NCI-H774 (cell line): ENCODE results near the gene COL24A1.

Experiments used
- DNase-seq: peaks from one replicate; lab custom pipeline; 2025; lab: John Stamatoyannopoulos, UW

COL24A1 gene

DNA sequence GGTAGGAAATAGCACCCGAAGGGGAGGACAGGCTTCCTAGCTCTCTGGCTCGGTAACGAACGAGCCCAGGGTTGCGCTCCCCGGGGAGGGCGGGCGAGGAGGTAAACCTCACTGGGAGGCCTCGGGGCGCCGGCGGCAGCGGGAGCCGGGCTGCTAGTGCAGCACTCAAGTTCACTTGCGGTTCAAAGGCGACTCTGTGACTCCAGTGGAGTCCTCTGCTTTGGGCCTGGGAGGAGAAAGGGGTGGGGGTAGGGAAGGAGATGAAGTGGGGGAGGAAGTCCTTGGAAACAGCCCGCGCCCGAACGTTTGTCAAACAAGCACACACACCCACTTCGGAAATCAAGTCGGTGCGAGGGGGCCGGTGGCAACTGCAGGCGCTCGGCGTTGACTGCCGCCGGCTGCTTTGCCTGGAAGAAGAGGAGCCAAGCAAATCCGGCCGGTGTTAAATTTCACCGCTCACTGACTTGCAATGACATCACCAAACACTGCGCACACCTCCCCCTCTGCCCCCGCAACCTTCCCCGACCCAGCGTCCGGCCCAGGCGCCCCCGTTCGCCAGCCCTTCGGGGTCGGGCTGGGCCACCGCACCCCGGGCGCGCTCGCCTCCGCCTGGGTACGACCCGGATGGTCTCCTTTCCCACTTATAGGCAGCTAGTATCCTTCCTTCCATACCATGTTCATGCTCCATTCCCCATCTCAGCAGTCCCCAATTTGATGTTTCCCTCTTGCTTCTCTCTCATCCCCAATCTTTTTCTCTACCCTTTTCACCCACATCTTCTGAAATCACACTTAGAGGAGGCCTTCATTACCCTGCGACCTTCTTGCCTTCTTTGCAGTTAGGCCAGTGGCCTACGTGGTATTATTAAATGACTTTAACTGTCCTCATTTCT lies at the start of gene COL24A1:
COL24A1 (minus strand) TSS at position 207 of the 890 bp plus-strand sequence. CDS start 376 bp downstream, outside the sequence.
- DNase-seq: peak; percentile 35

DNA sequence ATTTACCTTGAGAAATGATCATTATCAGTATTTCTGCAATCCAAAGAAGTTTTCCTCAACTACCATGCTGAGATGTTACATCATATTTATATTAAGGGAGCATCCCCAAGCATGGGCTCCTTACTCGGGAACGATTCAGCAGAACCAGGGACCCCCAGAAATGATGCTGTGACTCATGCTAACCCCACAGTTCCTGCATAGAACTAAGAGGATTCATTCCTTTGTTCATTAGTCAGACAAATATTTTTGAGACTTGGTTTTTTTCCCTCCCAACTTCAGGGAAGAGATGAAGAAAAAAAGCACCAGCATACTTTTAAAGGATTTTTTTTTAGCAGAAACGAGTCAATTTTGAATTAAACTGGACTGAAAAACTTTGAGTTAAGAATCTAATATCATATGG lies 49.2 kb upstream of the COL24A1 start:
- no peak for DNase-seq

DNA sequence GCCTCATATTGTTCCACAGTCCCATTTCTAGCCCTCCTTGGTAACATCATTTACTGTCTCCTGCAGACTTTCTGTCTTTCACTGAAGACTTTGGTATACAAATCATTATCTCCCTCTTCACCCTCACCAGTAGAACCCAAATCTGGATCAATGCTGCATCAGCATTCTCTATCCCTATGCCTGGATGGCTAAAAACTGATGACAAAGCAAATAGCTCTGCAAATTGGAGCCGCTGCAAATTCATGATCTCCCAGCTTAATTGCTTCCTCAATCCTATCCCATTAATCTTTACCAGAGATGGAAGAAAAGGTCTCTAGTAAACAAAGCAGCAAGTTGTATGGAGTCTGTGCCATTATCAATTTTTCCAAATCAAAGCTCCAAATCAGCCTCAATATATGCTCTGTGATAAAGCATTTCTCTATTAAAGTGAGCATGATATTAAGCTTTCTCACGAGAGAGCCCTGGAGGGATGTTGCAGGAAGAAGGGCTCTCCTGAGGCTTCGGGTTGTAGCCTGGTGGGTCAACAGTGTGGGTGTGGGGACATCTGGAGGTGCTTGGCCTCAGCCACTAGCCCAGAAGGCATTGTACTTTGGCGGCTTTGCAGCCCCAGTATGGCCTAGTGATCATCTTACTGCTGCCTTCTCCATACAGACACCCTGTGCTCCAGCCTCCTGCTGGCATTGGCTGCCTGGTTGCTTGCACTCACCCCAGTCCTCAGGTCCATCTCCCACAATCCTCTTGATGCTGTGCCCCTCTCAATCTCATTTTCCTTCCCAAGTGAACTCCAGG lies 46.2 kb upstream of the COL24A1 start:
- DNase-seq: no peak

DNA sequence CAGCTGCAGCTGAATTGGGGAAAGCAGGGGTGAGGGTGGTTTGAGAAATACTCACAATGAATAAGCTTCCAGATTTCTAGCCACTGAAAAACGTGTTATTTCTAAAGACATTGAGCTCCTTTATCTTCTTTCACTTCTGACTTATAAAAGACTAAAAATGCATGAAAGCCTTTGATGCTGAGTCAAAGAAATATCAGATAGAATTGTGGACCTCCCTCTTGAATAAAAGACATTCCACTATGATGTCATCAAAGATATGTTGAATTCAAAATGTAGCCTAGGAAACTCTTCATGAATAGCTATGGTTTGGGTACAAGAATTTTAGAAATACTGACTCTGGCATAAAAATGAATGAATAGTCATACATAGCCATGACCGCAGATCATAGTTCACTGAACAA lies 44.7 kb upstream of the COL24A1 start:
- DNase-seq: no peak

DNA sequence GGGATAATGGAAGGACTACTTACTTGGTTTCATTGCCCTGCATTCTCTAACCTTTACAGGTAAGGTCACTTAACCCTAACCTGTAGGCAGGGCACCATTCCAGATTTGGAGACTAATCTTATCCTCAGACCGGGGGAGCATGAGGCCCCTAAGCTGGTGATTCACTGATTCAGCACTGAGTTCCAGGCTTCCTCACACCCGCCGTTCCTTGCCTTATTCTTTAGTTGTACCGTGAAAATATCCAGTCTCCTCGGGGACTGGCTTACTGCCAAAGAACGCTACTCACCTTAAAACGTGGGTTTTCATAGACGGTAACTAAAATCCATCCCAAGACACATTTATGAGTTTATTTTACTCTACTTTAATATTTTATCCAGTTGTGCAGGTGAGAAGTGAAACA lies 44.3 kb upstream of the COL24A1 start:
- no peak for DNase-seq

DNA sequence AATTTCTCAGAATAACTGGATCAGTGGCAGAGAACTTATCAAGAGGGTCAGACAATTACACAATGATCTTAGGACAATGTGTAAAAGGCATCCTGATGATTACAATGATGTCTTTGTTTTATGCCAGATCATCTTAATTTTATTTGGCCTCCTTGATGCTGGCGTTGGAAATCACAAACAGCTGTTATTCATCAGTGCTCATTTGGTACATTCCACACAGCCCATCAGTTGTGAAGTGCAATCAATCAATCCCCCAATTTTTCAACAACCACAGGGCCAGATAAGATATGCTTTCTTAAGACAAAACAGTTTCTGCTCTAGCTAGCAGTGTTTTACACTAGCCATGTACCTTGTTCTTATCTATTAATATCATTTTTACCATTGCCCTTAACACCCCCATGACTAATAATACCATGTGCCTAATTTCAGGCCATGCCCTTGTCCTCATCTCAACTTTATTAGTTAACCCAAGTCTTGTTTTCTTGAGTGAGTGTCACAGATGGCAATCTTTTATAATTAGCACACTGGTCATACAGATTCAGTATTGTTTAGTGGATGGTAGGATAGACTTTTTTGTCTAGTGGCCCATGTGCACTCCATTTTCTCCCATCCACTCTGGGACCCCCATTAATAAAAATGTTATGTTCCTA lies 40.8 kb upstream of the COL24A1 start:
- DNase-seq: no peak

DNA sequence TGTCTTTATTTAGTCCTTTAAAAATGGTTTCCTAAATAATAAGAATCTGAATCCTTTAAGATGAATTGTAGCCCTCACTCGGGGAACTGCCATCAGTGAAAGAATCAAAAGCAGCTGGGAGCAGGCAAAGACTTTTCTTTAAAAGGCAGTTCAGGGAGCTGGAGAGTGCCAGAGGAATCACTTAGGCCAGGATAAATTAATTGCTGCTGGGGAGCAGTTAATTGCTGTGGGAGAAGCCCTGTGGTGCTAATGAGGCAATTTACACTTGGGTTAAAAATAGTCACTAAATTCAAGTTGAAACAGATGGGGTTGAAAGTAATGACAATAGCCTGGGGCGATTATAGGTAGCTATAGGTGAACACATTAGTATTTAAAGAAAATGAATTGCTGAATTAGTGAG lies 38.7 kb upstream of the COL24A1 start:
- no peak for DNase-seq

DNA sequence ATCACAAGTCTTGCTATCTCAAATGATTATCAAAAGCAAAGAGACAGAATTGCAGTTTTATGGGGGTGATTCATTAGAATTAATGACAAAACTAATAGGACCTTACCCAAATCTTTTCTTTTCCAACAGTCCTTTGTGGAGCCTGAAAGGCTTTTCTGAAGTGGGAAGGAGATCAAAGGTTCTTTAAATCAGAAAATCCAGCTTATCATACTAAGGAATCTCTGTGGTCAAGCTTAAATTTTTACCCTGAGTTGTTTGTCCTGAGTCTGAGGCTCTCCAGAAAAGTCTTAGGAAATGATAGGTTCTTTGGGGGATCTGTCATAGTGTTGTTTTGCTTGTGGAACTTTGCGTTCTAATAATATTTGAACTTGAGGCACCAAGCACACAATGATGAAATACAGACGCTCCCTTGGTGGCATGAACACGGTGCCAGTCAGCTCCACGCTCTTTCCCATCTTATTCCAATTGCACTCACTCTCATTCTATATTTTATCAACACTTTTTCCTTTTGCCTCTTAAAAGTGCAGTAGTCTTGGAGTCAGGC lies 38.0 kb upstream of the COL24A1 start:
- no peak for DNase-seq

DNA sequence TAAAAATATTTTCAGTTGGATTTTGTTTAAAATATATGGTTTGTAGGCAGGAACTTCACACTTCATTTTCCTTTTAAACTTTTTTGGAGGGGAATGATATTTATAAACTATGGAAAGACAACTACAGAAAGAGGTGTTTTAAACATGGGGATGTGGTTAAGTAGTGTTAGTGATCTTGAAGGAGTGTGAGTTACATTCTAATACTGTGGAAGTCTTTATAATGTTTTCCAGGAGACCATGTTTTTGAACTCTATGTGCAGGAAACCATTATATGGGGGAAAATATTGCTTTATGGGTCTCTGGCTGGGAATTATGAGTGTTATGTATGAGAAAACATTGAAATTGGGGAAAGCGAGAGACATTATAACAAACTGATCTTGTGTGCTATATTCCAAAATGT lies 35.8 kb upstream of the COL24A1 start:
- DNase-seq: no peak

DNA sequence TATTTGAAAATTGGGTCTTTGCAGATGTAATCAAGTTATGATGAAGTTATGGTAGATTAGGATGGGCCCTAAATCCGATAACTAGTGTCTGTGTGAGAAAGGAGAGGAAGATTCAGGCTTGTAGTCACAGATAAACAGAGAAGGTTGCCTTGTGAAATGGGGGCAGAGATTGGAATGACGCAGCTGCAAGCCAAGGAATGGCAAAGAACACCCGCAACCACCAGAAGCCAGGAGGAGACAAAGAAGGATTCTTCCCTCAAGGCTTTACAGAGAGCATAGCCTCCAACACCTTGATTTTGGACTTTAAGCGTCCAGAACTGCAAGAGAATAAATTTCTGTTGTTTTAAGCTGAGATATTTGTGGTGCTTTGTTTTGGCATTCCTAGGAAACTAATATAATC lies 35.4 kb upstream of the COL24A1 start:
- DNase-seq: no peak

DNA sequence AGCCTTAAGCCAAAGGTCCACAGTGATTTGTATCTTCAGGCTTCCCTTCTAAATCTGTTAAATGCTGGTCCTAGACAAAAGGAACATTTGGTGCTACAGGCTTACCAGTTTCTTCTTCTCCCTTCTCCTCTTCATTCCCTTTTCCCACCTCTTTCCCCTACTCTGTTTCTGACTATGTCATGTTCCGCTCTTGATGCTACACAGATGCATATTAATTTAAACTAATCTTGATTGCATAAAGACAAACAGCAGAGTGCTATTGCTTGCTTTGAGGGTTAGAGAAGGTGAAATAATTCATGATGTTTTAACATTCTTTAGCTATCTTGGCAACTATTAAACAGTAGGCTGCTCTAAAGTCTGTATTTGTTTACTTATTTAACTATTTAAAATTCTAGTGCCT lies 34.3 kb upstream of the COL24A1 start:
- no peak for DNase-seq

DNA sequence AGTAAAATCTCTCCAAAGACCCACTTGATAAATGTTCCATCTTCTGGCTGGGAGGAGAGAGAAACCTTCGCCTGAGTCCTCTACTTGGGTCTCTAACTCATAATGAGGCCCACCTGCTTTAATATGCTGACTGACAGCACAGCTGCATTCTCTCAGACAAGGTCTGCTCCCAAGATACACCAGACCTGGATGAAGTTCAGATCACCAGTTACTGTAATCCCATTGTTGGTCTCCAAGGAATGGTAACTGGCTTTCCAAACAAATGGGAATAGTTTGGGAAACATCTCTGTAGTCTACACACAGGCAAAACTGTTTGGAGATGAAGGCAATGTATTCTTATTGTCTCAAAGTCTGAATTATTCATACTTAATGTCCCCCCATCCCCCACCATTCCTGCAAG lies 27.9 kb upstream of the COL24A1 start:
- no peak for DNase-seq

DNA sequence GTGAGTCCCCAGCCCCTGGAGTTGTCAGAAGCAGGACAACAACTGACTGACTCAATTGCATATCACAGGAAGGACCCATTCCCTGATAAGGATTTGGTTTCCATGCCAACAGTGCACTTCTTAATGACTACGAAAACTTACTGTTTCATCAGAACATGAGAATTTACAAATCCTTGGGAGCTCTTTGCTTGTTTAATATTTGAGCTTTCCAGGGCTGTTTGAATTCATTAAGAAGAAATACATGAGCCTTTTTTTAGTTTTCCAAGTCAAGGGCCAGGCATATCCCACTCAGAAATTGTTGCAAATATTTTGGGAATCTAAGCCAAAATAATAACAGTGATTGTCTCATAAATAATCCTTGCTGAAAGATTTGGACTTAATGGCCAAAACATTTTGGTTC lies 27.2 kb upstream of the COL24A1 start:
- no peak for DNase-seq

DNA sequence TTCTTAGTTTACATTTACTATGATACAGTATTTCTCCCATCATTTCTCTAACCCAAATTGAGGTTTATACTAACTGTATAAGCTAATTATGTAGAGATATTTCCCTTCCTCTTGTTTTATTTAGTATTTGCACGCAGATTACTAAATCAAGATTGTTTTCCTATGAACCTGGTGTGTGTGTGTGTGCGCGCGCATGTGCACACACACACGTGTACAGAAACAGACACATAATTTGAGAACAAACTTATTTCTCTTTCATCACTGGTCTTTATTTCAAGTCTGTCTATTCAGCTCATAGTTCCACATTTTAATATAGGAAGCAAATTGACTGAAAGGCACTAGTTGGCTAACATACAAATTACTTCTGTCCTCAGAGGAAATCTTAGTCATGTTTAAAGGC lies 19.7 kb upstream of the COL24A1 start:
- no peak for DNase-seq

DNA sequence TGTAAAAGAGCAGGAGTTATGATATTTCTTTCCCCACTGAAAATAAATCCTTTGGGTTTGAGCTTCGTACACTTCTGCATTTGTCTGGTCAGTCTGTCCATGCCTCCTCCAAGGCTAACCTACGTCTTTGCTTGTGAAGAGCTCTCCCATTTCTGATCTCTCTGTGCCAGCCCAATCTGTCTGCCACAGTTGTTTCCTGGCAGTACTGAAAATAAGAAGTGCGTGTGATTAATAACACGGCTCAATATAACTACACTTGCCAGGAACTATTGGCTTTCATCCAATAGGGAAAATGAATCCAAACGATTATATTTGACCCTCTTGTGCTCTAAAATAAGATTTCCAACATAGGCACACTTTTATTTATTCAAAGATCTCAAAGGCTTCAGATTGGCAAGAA lies 19.2 kb upstream of the COL24A1 start:
- DNase-seq: no peak

DNA sequence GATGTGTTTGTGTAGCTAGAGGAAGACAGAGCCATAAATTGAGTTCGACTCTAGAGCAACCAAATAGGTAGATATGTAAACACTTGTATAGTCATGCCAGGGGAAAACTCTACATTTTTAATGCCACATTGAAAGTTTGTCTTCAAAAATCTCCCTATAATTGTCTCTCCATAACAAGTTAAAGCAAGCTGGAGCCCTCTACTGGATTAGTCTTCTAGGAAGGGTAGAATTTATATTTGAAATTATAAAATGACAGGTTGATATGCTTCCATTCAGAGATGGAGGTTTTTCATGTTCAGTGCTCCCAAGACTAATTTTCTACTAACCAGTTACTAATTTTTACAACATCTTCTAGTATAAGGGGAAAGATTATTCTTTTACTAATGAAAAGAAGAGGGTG lies 13.1 kb upstream of the COL24A1 start:
- DNase-seq: no peak

DNA sequence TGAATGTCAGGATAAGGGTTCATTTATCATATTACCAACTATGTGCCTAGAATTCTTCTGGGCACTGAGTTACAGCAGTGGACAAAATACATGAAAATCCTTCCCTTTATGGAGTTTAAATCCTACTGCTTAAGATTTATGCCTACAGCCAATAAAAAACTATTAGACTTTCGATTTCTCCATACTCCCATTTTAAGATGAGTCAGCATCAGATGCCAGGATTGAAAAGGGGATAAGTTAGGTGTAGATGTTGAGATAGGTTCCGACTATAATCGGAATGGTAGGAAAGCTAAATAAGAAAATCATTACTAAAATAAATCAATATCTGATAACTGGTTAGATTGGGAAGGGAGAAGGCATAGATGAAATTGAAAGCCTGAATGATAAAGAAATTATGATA lies 3.2 kb upstream of the COL24A1 start:
- DNase-seq: no peak

DNA sequence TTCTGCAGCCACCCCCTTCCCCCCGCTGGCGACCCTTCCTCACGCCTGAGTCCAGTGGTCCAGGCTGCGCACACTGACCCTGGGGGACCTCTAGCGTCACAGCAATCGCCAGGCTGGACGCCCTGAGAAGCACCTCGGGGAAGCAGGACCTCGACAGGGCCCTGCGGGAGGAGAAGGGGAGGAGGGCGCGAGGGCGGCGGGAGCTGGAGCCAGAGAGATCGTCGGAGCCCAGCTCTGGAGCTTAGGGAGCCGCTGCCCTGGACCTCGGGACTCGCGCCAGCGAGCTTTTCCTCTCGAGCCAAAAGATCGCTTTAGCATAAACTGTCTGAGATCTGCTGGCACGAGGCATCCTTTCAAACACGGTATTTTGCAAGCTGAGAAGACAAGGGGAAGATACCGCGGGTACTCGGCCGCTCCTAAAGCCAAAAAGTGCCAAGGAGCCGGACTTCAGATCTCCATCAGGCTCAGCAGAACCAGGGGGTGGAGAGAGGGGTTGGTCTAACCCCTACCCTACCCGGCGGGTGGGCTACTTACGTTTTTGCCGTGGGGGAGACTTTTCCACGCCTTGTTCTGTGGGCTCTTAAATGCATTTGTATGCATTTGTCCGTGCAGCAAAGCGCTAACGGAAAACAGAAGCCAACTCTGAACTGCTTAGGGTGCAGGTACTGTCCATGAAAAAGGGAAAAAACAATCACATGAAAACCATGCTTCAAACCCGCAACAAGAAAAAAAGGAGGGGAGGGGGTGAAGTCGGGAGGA lies 586 bp downstream of the COL24A1 start:
- no peak for DNase-seq

DNA sequence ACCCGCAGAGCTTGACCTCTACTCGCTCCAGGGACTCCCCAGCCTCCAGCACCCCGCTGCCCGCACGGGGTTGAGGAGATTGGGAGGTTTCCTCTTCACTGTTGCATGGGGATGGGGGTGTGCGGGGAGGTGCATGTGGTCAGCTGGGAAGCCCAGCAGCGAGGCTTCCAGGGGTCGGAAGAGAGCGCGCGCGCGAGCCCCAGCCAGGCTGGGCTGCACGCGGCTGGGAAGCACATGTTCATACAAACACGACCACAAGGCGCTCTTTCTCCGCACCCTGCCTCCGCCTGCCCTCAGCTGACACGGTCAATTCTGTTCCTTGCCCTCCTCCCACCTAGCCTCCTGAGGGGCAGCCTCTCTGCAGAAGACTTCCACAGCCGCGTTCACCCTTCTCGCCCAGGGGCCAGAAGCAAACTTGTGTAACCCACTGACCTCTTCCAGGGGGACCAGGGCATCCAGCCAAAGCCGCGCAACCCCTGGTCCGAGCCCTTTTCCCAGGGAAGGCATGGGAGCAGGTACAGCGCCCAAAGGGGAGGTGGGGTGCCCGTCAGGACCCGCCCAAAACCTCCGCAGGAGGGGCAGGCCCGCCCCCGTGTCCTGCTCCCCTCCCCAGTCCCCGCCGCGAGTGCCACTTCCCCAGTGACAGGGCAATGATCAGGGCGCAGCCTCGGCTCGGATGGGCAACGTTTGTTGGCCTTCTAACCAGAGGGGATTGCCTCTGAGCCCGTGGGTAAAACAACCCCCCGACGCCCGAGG lies 1.3 kb downstream of the COL24A1 start:
- no peak for DNase-seq

DNA sequence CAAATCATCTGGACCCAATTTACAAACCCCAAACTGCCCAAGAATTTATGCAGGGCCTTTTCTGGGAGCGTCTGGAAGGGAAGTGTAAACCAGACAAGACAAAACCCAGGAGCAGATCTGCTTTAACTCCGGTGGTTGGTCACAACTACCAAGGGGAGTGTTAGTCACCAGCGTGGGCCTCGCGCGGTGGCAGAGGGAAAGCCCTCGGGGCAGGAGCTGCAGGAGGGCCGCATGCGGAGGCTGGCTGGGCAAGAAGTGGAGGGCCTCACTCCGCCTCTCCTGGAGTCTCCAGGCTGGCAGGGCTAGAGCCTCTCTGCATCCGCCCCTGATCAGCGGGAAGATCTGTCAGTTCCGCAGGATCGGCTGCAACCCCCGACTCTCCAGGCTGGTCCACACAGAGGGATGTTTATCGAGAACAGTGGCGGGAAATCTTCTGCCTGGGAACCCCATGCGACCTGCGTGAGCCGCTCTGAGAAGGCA lies 2.0 kb downstream of the COL24A1 start:
- no peak for DNase-seq

DNA sequence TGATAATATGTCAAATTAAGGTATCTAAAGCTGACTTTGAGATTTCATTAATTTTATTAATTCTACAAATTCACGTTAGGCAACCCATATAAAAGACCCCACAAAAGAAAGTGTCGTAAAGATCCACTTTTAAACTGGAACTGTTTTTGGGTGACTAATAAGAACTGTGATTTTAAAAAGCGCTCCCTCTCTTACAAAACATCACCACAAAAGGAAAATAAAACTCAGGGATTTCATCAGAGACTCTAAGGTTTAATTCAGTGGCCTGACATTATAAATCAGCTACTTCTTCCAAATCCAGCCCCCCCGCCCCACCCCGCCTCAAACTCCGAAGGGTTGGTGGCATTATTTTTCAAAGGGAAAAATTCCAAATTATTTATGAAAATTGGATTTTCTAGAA lies 2.7 kb downstream of the COL24A1 start:
- DNase-seq: no peak
